GM13977 (cell line): Measurements from ENCODE around the gene ZNF185.

ENCODE experiments used
- DNase-seq: peaks from one replicate; pipeline ENCODE4 v3.0.0; 2012; ENCODE audit warnings: low spot score
- CTCF ChIP-seq: IDR thresholded peaks from 2 replicates; pipeline ENCODE4 v1.5.1; 2012; ENCODE audit warnings: mild to moderate bottlenecking, control low read depth; ENCODE audit not compliant: insufficient read depth; ENCODE audit errors: extremely low read depth, missing control alignments
- in situ Hi-C: fragments of 300-500 bp; cut with MboI; formaldehyde crosslinking; loops from one replicate; pipeline ENCODE4 v1.12.0; 2022; ENCODE audit warnings: low sequenced_read_pairs, low pct_unique_long_range_greater_than_20kb, mixed read lengths, inconsistent platforms; ENCODE audit not compliant: unreplicated experiment

ZNF185 gene

GRCh38 chrX:152899874-152900719 is 2.2 kb downstream of the ZNF185 start:
- TF ChIP-seq CTCF, result no peak
- in situ Hi-C loops, result no loop called here
- no peak for DNase-seq

GRCh38 chrX:152900937-152901445 is 3.1 kb downstream of the ZNF185 start:
- TF ChIP-seq CTCF, result no peak
- DNase-seq, result no peak
- in situ Hi-C loops, result no loop called here

- in situ Hi-C loops, result no loop called here
- DNase-seq, result no peak
- TF ChIP-seq CTCF, result no peak
These were observed 4.1 kb downstream of the ZNF185 start for GRCh38 chrX:152901816-152902501.

GRCh38 chrX:152902502-152902820 is 4.6 kb downstream of the ZNF185 start:
- no peak for TF ChIP-seq CTCF
- in situ Hi-C loops, result no loop called here

GRCh38 chrX:152903589-152903988 is 5.7 kb downstream of the ZNF185 start:
- no peak for DNase-seq
- in situ Hi-C loops, result no loop called here
- TF ChIP-seq CTCF, result no peak

More at GRCh38 chrX:152902502-152902820, 4.6 kb downstream of the ZNF185 start:
- DNase-seq, result no peak

GRCh38 chrX:152904151-152905080 is 6.5 kb downstream of the ZNF185 start:
- peak; percentile 79 for TF ChIP-seq CTCF
- DNase-seq, result peak; percentile 72
- in situ Hi-C loops, result no loop called here
